Choroid plexus epithelial cell (primary cell): ENCODE data around the gene GABRR2.

ENCODE experiments used
- DNase-seq: peaks from one replicate; pipeline ENCODE4 v3.0.0-alpha.2; 2010; ENCODE audit warnings: low read depth
- H3K4me3 ChIP-seq: 2 replicates; pipeline ENCODE4 v1.5.1; 2011; ENCODE audit warnings: low read depth, mild to moderate bottlenecking, control low read depth, low read length, moderate library complexity
- CTCF ChIP-seq: conservative IDR thresholded peaks from 2 replicates; pipeline ENCODE4 v1.5.1; 2011; ENCODE audit warnings: low read depth, mild to moderate bottlenecking, control low read depth, inconsistent platforms, low read length, moderate library complexity

The GABRR2 gene

GRCh38 chr6:89290401-89291155 is 24.5 kb downstream of the GABRR2 start:
- TF ChIP-seq CTCF: no peak
- H3K4me3 ChIP-seq: no peak overlapping the region
- no peak for DNase-seq

- no peak for TF ChIP-seq CTCF
- no peak overlapping the region for H3K4me3 ChIP-seq
- DNase-seq: no peak
These were observed 25.4 kb downstream of the GABRR2 start for GRCh38 chr6:89289710-89290109.

GRCh38 chr6:89287351-89288028 is 27.6 kb downstream of the GABRR2 start:
- no peak overlapping the region for H3K4me3 ChIP-seq
- no peak for DNase-seq
- no peak for TF ChIP-seq CTCF

DNA sequence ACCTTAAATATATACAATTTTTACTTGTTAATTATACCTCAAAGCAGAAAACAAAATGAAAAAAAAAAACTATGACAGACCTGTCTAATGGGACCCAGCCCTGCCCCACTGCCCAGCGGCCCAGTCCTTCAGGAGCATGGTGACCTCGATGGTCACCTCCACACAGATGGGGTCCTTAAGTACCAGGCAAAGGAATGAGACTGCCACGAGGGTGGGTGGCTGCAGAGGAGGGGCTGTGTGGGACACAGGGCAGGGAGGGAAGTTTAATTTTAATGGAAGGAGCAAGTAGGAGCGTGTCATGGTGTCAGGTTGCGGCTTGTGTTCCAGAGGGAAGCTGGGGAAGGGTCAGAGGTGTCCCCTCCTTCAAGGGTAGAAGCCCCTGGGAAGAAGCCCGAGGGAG is 28.6 kb downstream of the GABRR2 start:
- no peak for DNase-seq
- no peak for TF ChIP-seq CTCF
- H3K4me3 ChIP-seq: no peak overlapping the region

DNA sequence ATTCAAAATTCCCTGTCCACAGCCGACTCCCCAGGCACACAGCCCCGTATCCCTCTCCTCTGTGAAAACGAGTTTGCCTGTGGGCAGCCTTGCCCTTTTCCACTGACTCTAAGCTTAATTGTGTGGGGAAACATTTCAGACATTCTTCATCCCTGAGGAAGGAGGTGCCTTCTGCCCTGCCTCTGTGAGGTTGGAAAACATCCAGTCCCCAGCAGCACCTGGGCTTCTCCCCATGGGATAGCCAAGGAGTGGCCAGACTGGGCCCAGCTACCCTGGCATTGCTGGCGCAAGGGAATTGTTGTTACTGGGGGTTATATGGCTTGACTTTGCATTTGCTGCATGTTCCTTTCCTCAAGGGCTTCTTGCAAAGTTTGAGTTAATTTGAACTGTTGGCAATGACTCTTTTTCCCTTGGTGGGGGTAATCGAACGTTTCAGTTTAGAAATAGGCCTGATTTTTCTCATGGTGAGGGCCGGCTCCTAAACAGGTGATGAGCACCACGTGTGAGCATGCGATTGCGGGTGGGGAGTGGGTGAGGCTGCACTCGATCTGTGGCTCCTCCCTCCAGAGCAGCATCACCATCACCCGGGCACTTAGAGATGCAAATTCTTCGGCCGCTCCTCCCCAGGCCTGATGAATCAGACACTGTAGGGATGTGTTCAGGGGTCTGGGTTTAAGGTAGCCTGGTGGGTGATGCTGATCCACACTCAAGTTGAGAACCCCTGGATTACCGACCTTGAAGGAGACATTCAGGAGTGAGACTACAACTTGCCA is 29.9 kb downstream of the GABRR2 start:
- TF ChIP-seq CTCF: no peak
- DNase-seq: no peak

DNA sequence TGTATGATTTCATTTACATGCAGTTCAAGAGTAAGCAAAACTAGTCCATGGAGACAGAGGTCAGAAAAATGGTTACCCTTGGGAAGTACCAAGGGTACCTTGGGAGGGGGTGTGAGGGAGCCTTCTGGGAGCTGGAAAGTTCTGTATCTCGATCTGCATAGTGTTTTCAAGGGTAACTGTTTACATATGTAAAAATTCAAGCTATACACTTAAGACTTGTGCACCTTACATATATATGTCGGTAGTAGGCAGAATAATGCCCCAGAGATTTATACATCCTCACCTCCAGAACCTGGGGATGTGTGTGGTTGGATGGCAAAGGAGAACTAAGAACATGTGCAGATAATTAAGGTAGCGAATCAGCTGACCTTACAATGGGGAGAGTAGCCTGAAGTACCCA is 31.0 kb downstream of the GABRR2 start:
- no peak for TF ChIP-seq CTCF
- no peak for DNase-seq
- H3K4me3 ChIP-seq: no peak overlapping the region

More for the DNA sequence above, 29.9 kb downstream of the GABRR2 start:
- no peak overlapping the region for H3K4me3 ChIP-seq
